ENCODE results near the gene LIM2. TPM values are rescaled to one million over a fixed set of nuclear protein-coding genes. Genes with fewer than 3 reads are reported as not detected.

LIM2 gene
- total RNA-seq, 2 experiments from 2014 or later = not detected

GRCh38 chr19:51337861-51338562 lies 49.8 kb downstream of the LIM2 start:
- no peaks in the 10 kb centered on the region for H4K20me1 ChIP-seq (ENCODE audit: insufficient read depth, low read length)
- H3K27ac ChIP-seq (ENCODE audit: low read depth, low read length, poor library complexity, severe bottlenecking) = no peak overlapping the region
- CTCF ChIA-PET (ENCODE audit: unreplicated experiment) = no interaction called here
- no TSS peak for BruUV-seq (replicated peaks)
- H2AFZ ChIP-seq (ENCODE audit: low read length) = peak overlapping the region; percentile 84
- no peaks in the 10 kb centered on the region for H3K79me2 ChIP-seq (ENCODE audit: insufficient read depth, low read depth, low read length)
- intact Hi-C loops (cut with micrococcal nuclease; ENCODE audit: unreplicated experiment) = loop anchor here (1.0 to 10.0 kb wide), 4 partner anchors 56 to 317 kb away; partner anchors contain the start of gene SIGLEC10
- DNase-seq (ENCODE audit: low spot score) = no peak
- H3K36me3 ChIP-seq (ENCODE audit: insufficient read depth, low read length) = no peaks in the 10 kb centered on the region
- peak overlapping the region; percentile 70 for H3K4me3 ChIP-seq (ENCODE audit: low read depth, low read length, poor library complexity, severe bottlenecking)
- peak overlapping the region; percentile 96; the same call in 1 of the 2 replicates for H3K4me2 ChIP-seq (ENCODE audit: low read length)
- H3K4me1 ChIP-seq (ENCODE audit: insufficient read depth, low read length, poor library complexity, severe bottlenecking) = peaks cover 10% of the 10 kb centered on the region
- TF ChIP-seq, protein P1, sequence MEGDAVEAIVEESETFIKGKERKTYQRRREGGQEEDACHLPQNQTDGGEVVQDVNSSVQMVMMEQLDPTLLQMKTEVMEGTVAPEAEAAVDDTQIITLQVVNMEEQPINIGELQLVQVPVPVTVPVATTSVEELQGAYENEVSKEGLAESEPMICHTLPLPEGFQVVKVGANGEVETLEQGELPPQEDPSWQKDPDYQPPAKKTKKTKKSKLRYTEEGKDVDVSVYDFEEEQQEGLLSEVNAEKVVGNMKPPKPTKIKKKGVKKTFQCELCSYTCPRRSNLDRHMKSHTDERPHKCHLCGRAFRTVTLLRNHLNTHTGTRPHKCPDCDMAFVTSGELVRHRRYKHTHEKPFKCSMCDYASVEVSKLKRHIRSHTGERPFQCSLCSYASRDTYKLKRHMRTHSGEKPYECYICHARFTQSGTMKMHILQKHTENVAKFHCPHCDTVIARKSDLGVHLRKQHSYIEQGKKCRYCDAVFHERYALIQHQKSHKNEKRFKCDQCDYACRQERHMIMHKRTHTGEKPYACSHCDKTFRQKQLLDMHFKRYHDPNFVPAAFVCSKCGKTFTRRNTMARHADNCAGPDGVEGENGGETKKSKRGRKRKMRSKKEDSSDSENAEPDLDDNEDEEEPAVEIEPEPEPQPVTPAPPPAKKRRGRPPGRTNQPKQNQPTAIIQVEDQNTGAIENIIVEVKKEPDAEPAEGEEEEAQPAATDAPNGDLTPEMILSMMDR (conservative IDR thresholded peaks at IDR 0.05; ENCODE audit: low read length) = no peak
- TF ChIP-seq EZH2phosphoT487 (IDR thresholded peaks at IDR 0.05; ENCODE audit: borderline replicate concordance, low read depth, low read length) = no peak
- no peaks in the 10 kb centered on the region for H3K9me3 ChIP-seq (ENCODE audit: low read length)
- H3K9me2 ChIP-seq (ENCODE audit: insufficient read depth, low read length) = no peaks in the 10 kb centered on the region
- POLR2A ChIA-PET = no interaction called here

DNA sequence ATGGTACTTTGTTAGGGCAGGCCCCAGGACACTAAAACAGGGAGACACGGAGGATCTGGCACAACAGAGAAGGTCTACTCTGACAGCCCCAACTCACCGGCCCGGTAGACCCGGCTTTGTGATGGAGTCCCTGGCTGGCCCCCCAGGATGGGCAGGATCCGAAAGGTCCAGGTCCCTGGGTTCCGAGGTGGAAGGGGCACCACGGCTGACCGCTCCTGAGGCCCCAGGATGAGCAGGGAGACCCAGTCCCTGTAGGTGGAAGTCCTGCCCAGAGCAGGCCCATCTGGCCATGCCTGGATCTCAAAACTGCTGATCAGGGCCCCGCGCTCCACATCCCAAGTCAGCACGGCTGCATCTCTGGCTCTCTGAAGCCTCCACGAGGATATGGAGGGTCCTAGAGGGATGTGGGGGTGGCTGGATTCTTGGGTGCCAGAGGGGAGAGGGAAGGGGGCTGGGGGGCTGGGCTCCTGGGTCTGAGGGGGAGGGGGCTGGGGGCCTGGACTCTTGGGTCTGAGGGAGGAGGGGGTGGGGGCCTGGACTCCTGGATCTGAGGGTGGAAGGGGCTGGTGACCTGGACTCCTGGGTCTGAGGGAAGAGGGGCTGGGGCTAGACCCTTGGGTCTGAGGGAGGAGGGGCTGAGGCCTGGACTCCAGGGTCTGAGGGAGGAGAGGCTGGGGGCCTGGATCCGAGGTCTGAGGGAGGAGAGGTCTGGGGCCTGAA lies 50.5 kb downstream of the LIM2 start:
- H3K27ac ChIP-seq (ENCODE audit: low read depth, low read length, poor library complexity, severe bottlenecking) = no peak overlapping the region
- H3K4me1 ChIP-seq (ENCODE audit: insufficient read depth, low read length, poor library complexity, severe bottlenecking) = peaks cover 10% of the 10 kb centered on the region
- no peaks in the 10 kb centered on the region for H3K36me3 ChIP-seq (ENCODE audit: insufficient read depth, low read length)
- ChIA-PET CTCF (ENCODE audit: unreplicated experiment) (no interaction called here), POLR2A (no interaction called here)
- H3K4me2 ChIP-seq (ENCODE audit: low read length) = no peak overlapping the region
- BruUV-seq (replicated peaks) = no TSS peak
- H3K79me2 ChIP-seq (ENCODE audit: insufficient read depth, low read depth, low read length) = no peaks in the 10 kb centered on the region
- intact Hi-C loops (cut with micrococcal nuclease; ENCODE audit: unreplicated experiment) = loop anchor here (10.0 kb wide), 1 partner anchor 318 kb away; no protein-coding TSS in a partner anchor
- no peaks in the 10 kb centered on the region for H3K9me3 ChIP-seq (ENCODE audit: low read length)
- no peak overlapping the region for H3K4me3 ChIP-seq (ENCODE audit: low read depth, low read length, poor library complexity, severe bottlenecking)
- H2AFZ ChIP-seq (ENCODE audit: low read length) = no peak overlapping the region
- H4K20me1 ChIP-seq (ENCODE audit: insufficient read depth, low read length) = no peaks in the 10 kb centered on the region
- no peaks in the 10 kb centered on the region for H3K9me2 ChIP-seq (ENCODE audit: insufficient read depth, low read length)
- no peak for DNase-seq (ENCODE audit: low spot score)
- TF ChIP-seq, protein P1 (conservative IDR thresholded peaks at IDR 0.05; ENCODE audit: low read length) = no peak
- TF ChIP-seq EZH2phosphoT487 (IDR thresholded peaks at IDR 0.05; ENCODE audit: borderline replicate concordance, low read depth, low read length) = no peak
